HG02763 (cell line): ENCODE results near the gene GRWD1.

Experiments used
- ATAC-seq: cut with Tn5 transposase; IDR thresholded peaks from one replicate; pipeline ENCODE4 v1.9.1; 2021; ENCODE audit warnings: mild to moderate bottlenecking, moderate library complexity; ENCODE audit not compliant: unreplicated experiment

Gene GRWD1

DNA sequence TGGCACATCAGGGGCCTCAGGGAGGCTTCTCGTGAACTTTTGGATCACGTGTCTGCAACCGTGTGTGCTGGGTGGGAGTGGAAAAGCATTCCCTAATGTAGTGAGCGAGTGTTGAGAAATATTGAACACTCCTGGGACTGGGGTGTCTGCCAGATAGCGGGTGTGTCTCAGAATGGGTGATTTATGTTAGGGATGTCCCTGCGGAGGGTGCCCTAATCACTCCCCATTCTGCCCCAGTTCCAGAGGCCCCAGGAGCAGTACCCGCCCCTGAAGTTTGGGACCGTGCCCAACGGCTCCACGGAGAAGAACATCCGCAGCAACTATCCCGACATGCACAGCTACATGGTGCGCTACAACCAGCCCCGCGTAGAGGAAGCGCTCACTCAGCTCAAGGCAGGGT is 24.2 kb upstream of the GRWD1 start:
- ATAC-seq, result no peak

DNA sequence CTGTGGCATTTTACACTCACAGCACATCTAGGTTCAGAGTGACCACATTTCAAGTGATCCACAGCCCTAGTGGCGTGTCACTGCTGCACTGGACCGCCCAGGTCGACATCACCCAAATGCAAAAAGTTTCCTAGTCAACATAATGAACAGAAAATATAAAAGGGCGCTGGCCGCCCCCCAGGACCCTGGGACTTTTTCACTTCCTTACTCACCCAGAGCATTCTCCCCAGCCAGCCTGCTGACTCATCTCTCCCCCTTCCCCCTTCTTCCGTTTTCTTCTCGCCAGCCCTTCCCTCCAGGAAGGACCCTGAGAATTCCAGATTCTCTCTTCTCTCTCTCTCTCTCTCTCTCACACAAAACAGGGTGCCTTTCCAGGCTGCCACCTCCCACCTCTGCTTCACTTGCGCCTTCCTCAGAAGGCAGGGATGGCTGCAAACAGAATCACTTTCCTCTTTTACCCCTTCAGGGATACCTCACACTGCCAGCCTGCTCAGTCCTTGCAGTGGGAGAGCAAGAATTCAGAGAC is 21.0 kb upstream of the GRWD1 start:
- ATAC-seq, result no peak

DNA sequence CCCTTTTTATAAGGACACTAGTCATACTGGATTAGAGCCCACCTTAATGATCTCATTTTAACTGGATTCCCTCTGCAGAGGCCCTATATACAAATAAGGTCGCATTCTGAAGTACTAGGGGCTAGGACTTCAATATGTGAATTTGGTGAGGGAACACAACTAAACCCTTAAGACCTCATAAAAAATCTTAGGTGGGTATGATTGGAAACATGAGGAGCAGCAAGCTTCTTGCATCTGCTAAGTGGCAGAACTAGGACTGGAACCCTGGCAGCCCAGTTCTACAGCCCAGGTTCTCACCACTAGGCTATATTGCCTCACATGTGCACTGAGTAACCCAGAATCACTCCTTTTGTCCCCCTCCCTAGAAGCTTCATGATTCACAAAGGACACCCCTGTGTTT is 17.1 kb upstream of the GRWD1 start:
- ATAC-seq, result no peak

DNA sequence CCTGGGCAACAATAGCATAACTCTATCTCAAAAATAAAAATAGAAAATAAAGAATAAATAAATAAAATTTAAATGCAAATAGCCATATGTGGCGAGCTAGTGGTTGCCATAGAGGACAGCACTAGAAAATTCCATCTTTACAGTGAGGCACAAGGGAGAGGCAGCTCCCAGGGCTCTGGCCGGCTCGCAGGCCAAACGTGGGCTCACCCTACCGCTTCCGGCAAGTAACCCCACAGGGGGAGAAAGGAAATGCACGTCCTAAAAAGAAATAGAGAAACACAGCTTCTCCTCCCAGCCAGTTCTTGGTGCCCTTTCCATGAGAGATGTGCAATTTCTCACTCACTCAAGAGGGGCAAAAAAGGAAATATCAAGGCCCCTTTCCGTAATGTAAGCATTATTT is 12.4 kb upstream of the GRWD1 start:
- no peak for ATAC-seq

DNA sequence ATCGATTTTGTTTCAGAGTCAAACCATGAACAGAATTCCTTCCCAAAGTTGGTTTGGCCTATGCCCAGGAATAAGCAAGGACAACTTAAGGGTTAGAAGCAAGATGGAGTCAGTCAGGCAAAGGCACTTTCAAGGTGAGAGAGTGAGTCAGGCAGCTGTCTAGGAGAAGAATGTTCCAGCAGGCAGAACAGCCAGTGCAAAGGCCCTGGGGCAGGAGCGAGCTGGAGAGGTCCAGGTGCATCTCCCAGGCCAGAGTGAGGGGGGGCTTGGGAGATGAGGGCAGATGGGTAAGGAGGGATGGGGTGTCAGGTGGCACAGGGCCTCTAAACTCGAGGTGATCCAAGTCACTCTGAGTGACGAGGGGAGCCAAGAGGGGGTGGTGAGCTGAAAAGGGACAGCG is 9.2 kb upstream of the GRWD1 start:
- no peak for ATAC-seq

DNA sequence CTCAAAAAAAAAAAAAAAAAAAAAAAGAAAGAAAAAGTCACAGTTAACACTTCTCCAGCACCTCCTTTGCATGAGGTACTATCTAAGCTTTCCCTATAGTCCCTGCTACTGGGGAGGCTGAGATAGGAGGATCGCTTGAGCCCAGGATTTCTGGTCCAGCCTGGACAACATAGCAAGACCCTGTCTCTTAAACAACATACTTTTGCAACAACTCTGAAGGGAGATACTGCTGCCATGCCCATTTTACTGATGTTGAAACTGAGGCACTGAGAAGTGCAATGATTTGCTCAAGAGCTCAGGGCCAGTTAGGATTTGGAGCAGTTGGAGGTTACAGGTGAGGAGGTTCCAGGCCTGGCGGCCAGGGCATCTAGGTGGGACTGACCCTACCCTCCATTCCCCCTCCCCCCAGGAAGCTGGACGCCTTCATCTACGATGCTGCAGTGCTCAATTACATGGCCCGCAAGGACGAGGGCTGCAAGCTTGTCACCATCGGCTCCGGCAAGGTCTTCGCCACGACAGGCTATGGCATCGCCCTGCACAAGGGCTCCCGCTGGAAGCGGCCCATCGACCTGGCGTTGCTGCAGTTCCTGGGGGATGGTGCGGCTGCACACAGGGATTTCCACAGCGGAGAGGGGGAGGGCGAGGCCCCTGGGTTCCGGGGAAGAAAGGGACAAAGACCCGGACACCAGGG is 4.3 kb upstream of the GRWD1 start:
- ATAC-seq, result no peak

DNA sequence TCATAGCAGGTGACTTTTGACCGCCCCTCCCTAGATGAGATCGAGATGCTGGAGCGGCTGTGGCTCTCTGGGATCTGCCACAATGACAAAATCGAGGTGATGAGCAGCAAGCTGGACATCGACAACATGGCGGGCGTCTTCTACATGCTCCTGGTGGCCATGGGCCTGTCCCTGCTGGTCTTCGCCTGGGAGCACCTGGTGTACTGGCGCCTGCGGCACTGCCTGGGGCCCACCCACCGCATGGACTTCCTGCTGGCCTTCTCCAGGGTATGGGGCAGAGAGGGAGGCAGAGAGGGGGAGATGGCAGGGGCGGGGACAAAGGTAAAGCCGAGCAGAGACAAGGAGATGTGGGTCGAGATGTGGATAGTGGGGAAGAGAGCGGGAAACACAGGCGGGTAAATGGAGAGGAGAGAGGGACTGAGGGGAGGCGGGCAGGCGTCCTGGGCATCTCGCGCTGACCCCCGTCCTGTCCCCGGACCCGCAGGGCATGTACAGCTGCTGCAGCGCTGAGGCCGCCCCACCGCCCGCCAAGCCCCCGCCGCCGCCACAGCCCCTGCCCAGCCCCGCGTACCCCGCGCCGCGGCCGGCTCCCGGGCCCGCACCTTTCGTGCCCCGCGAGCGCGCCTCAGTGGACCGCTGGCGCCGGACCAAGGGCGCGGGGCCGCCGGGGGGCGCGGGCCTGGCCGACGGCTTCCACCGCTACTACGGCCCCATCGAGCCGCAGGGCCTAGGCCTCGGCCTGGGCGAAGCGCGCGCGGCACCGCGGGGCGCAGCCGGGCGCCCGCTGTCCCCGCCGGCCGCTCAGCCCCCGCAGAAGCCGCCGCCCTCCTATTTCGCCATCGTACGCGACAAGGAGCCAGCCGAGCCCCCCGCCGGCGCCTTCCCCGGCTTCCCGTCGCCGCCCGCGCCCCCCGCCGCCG is 3.4 kb upstream of the GRWD1 start:
- ATAC-seq, result no peak

DNA sequence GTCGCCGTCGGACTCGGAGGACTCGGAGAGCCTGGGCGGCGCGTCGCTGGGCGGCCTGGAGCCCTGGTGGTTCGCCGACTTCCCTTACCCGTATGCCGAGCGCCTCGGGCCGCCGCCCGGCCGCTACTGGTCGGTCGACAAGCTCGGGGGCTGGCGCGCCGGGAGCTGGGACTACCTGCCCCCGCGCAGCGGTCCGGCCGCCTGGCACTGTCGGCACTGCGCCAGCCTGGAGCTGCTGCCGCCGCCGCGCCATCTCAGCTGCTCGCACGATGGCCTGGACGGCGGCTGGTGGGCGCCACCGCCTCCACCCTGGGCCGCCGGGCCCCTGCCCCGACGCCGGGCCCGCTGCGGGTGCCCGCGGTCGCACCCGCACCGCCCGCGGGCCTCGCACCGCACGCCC is 2.5 kb upstream of the GRWD1 start:
- no peak for ATAC-seq

DNA sequence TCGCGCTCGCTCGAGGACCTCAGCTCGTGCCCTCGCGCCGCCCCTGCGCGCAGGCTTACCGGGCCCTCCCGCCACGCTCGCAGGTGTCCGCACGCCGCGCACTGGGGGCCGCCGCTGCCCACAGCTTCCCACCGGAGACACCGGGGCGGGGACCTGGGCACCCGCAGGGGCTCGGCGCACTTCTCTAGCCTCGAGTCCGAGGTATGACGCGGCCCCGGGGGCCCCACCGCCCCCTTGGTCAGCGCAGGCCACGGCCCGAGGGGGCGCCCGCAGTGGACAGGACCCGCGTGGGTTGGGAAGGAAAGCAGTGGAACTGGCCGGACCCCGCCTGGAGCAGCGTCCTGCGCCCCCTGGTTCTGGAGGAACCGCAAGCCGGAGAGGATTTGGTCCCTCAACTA is 2.1 kb upstream of the GRWD1 start:
- no peak for ATAC-seq

DNA sequence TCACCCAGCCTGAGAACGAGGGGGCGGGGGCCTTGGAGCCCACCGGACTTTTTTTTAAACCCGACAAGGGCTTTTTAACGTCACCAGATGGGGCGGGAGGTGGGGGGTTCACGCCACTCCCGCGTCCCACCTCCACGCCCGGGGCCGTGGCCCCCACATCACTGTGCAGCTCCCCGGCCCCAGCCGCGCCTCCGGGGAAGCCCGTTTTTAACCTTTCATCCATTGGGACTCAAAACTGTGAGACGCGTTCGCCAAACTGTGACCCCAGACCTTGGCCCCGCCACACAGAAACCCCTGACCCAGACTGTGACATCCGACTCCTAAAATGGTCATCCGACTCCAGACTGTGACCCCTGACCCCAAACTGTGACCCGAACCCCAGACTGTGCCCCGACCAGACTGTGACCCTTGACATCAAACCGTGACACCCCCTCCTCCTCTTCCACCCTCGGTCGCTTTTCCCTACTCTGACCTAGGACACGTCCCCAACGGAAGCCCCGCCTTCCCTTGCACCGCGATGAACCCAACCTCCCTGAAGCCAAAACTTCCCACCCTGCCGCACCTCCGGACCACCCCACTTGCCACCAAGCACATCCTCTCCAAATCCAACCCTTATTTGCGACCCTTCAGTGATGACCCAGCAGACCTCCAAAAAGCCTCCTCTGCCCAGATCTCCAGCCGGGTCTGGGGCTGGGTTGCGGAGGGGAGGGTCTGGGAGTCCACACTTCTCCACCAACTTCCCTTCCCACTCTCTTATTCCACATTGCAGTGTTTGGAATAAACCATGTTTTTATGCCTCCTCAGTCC is 1.5 kb upstream of the GRWD1 start:
- ATAC-seq, result no peak

DNA sequence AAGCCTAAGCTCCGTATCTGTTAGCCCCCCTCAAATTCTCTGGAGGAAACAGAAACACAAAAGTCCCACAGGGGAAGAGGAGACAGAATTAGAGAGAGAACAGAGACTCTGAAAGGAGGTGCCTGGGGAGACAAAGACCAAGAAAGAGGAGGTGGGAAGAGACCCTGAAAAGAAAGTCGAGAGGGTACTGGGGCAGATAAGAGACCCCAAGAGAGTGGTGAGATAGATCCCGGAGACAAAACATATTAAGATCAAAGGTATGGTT is 915 bp upstream of the GRWD1 start:
- no peak for ATAC-seq

DNA sequence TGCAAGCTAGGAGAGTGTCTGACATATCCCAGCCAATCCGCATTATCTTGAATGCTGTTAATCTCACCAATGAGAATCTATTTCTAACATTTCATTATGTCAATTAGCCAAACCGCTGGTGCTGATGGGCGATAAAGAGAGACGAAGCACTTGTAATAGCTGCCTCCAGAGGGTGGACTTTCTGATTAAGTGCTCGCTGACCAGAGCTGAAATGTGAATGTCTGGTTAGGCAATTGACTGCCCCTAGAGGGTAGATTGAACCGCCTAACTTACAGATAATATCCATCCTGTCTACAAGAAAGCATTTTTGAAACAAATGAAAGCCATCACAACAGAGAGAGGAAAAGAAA is 552 bp upstream of the GRWD1 start:
- ATAC-seq, result no peak

DNA sequence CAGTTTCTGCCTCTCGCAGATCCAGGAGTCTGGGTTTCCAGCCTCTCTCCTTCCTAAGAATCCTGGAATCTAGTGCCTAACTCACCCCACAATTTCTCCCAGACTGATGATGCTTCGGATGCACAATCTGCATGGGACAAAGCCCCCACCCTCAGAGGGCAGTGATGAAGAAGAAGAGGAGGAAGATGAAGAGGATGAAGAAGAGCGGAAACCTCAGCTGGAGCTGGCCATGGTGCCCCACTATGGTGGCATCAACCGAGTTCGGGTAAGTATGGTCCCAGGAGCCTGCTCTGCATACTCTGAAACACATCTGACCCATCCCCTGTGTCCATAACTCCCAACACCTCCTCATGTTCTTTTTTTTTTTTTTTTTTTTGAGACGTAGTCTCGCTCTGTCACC is 796 bp downstream of the GRWD1 start:
- ATAC-seq, result no peak

DNA sequence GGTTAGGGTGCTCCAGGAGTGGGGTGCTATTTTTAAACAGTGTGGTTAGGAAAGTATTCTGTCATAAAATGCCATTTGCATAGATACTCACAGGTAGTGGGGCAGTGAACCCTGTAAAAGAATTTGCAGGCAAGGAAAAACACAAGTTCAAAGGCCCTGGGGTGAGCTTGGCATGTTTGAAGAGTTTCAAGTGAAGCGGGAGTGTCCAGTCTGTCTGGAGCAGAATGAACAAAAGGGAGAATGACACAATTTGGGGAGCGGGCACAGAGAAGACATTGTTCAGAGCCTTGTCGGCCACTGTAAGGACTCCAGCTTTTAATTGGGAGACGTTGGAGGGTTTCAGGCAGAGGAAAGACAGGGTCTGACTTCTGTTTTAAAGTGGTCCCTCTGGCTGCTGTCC is 2.8 kb downstream of the GRWD1 start:
- ATAC-seq, result no peak

DNA sequence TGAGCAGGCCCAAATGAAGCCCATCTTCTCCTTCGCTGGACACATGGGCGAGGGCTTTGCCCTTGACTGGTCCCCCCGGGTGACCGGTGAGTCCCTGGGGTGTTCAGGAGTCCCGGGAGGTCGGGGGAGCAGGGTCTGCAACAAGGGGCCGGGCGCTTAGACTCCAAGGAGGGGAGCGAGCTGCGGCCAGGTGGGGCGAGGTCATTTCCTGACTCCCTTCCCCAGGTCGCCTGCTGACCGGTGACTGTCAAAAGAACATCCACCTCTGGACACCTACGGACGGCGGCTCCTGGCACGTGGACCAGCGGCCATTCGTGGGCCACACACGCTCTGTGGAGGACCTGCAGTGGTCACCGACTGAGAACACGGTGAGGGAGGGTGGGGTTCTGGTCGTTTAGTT is 4.7 kb downstream of the GRWD1 start:
- no peak for ATAC-seq

DNA sequence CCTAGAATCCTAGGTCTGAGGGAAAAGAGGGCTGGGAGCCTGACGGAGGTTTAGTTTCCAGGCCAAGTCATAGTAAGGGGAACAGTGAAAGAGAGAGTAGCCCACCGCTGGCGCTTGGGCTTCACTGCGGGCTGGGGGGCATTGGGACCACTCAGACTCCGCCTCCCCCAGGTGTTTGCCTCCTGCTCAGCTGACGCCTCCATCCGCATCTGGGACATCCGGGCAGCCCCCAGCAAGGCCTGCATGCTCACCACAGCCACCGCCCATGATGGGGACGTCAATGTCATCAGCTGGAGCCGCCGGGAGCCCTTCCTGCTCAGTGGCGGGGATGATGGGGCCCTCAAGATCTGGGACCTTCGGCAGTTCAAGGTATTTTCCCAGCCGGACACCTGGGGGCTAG is 5.1 kb downstream of the GRWD1 start:
- no peak for ATAC-seq

DNA sequence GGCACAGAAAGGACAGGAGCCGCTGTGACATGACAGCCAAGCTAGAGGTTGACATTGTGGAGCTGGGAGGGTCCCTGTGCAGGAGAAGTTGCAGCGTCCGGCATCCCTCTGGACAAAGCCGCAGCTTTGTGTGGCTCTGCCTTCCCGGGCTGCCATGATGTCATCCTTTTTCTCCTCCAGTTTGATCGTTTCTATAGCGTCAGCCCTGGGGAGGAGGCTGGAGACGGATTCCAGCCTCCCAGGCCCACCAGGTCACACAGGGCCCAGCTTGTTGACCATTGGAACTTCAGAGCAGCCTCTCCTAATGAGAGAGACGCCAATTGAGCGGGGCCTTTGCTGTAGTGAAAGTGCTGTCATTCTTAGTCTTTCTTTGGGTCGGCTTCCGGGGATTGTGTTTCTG is 5.8 kb downstream of the GRWD1 start:
- ATAC-seq, result no peak

DNA sequence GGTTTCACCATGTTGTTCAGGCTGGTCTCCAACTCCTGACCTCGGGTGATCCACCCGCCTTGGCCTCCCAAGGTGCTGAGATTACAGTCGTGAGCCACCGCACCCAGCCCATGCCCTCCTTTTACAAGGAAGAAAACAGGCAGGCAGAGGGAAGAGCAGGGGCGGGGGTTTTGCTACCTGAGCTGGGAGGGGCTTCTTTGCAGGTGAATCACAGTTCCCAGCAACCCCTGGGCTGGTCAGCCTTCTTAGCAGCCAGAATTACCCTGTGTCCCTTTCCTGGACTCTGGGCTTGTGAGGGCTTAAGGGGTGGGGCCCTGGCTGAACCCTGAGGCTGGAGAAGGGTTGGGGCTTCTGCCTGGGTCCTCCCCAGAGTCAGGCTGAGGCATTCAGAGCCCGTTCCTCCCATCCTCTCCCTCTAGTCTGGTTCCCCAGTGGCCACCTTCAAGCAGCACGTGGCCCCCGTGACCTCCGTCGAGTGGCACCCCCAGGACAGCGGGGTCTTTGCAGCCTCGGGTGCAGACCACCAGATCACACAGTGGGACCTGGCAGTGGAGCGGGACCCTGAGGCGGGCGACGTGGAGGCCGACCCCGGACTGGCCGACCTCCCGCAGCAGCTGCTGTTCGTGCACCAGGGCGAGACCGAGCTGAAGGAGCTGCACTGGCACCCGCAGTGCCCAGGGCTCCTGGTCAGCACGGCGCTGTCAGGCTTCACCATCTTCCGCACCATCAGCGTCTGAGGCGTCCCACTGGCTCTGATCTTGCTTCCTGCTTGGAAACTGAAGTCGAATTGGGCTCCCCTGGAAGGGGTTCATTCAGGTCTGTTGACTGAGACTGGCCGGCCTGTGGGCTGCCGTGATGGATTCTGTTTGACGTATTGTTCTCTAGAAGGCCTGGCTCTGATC is 6.8 kb downstream of the GRWD1 start:
- no peak for ATAC-seq

DNA sequence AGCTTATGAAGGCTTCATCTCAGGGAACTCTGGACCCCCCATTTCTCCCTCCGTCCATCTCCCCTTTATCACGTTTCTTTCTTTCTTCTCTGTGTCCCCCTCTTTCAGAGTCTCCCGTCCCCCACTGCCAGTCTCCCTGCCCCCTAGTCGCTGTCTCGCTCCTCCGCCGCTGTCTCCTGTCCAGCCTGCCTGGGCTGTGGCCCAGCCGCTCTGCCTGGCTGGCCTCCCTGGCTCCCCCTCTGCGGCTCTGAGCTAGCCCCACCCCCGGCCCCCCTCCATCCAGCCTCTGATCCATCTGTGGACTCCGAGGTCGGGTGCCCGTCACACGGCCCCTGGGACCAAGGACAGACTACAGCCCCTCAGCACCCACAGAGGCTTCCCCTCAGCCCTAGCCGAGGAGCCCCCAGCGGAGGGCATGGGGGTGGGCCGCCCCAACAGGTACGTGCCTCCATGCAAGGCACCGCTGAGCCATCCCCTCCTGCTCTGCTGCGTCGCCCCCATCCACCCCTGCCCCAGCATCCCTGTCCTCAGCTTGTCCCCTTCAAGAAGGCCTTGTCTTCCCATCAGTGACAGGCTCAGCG is 8.5 kb downstream of the GRWD1 start:
- no peak for ATAC-seq

DNA sequence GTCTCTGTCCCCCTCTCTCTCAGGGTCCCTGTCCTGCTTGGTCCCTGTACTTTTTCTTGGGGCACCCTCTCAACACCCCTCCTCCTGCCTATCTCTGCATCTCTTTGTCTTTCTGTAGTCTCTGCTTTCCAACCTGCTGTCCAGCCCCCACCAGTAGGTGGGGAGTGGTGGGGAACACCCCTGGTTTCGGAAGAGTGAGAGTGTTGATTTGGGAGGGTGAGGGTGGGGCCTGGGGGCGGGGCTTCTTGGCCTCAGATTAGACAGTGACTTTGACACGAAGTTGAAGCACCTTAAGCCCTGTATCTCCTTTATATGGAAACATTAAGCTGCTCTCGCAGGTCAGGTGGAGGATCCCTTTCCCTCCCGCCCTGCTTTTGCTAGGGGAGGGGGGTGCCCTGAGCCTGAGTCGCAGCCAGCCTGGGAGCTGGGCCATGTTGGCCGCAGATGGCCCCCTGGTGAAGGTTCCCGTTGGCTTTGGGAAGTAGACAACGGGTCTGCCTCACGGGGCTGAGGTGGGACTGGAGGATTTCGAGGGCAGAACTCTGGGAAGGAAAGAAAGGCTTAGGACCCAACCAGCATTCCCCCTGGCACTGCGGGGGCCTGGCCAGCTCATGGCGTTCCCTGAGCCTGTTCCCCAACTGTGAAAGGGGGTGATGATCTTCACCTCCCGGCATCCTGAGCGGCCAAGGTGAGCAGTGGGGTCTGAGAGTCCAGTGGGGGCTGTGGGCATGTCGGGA is 9.6 kb downstream of the GRWD1 start, which contains the start of gene KCNJ14:
KCNJ14 (plus strand) TSS at position 404 of the 737 bp plus-strand sequence. CDS start 6,151 bp downstream, outside the sequence.
- ATAC-seq, result no peak
